Psoas muscle (tissue), 8 donors: ENCODE results near the gene EIF3J. TPM values are rescaled to one million over a fixed set of nuclear protein-coding genes. Genes with fewer than 3 reads are reported as not detected.
A peak's percentile ranks its signal among the peaks of the same experiment; 100 is the strongest.
"Not testable (repeated sequence)": the region's sequence is repeated elsewhere in the genome, so short reads cannot be mapped to it uniquely, and the experiment has no call there.

Source experiments
- ATAC-seq, 4 donors: fragments of 200-7000 bp; cut with Tn5 transposase; one replicate each; pipeline ENCODE4 v1.9.1; 2020; ENCODE audit warnings: moderate library complexity in 3 of 4, mild to moderate bottlenecking in 2 of 4
- DNase-seq, 2 donors: peaks; one replicate each; pipeline ENCODE4 v3.0.0-alpha.2; 2020
- H3K27ac ChIP-seq: fragments of 200-600 bp; one replicate; pipeline ENCODE4 v1.8.0; 2022
- H3K27me3 ChIP-seq, 3 donors: fragments of 200-600 bp in 1 of 3; one replicate each; pipeline versions ENCODE4 v1.6.1 to v1.8.0; 2013 to 2022; ENCODE audit warnings: low read length in 2 of 3, mild to moderate bottlenecking in 2 of 3, moderate library complexity in 1 of 3; ENCODE audit not compliant: insufficient read depth in 3 of 3
- H3K36me3 ChIP-seq, 2 donors: fragments of 200-600 bp in 1 of 2; one replicate each; pipeline versions ENCODE4 v1.6.1 to v1.8.0; 2013 to 2022; ENCODE audit warnings: low read depth in 1 of 2, mild to moderate bottlenecking in 1 of 2, moderate library complexity in 1 of 2; ENCODE audit not compliant: insufficient read depth in 1 of 2
- H3K4me1 ChIP-seq: fragments of 200-600 bp; one replicate; pipeline ENCODE4 v1.8.0; 2022
- H3K4me3 ChIP-seq: fragments of 200-600 bp; one replicate; pipeline ENCODE4 v1.8.0; 2022; ENCODE audit warnings: mild to moderate bottlenecking
- H3K9me3 ChIP-seq: fragments of 200-600 bp; one replicate; pipeline ENCODE4 v1.8.0; 2022
- WGBS, 3 donors: extraction: QIAGEN DNeasy Blood & Tissue Kit; methylation state at CpG; one replicate each; pipeline versions ENCODE4 v1.1.6 to v1.1.7; 2013; 5-methylcytosine and 5-hydroxymethylcytosine counted together
- intact Hi-C, 2 donors: fragments of 100-400 bp; cut with DNase I; formaldehyde crosslinking; loops; one replicate each; pipeline versions ENCODE4 v1.11.0 to v1.14.2; 2022
- polyA plus RNA-seq, 3 donors: library from polyadenylated mRNA; stranded (reverse); fragments of 200-250 nt; gene quantifications; one replicate each; pipeline ENCODE4 v1.2.3, GENCODE V29; 2013
- total RNA-seq, 4 donors: library from RNA; stranded (reverse); fragmentation: NEBNext Ultra II Directional in 2 of 4; extraction: Animal tissue kit (Norgen Biotek cat#: 25700) in 2 of 4; gene quantifications; one replicate each; pipeline versions ENCODE4 v1.2.1 to v1.2.4, GENCODE V29; 2021 to 2023
- TF ChIP-seq, protein P1 (sequence below): fragments of 200-600 bp; IDR thresholded peaks from one replicate; pipeline ENCODE4 v1.8.0; 2022; ENCODE audit warnings: antibody characterized with exemption
- donor health status: healthy with polysubstance abuse.
- donor health status: DM: no; HTN: no; CAD: no; lungs with moderate emphysema.
- donor health status: Bipolar disorder and iron deficiency.
- donor health status: healthy.
- donor health status: DM: yes; HTN: yes; CAD: no.
- donor health status: DM: no; HTN: no; CAD: no.
- donor health status: DM: no; HTN: no; CAD: no.
- donor health status: DM: yes; HTN: yes; CAD: no.

EIF3J gene
- total and polyA plus RNA-seq, 7 donors, result 123 to 238 (median 213) TPM

DNA sequence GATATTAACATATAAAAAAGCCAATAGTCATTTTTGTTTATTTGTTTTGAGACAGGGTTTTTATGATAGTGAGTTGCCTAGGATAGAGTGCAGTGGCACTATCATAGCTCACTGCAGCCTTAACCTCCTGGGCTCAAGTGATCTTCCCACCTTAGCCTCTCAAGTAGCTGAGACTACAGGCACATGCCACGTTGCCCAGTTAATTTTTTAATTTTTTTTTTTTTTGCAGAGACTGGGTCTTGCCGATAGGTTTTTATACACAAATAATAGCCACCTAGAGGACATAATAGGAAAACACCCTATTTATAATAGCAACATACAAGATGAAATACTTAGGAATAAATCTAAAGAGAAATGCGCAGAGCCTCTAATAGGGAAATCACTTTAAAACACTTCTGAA, 13.3 kb downstream of the EIF3J start:
- Histone ChIP-seq H3K36me3 (peaks cover 4 to 54% of the 10 kb centered on the region in 2 donors), H3K9me3 (no peaks in the 10 kb centered on the region), H3K4me3 (no peak overlapping the region), H3K27ac (no peak overlapping the region), H3K4me1 (peaks cover 34% of the 10 kb centered on the region), H3K27me3 (no peaks in the 10 kb centered on the region)
- TF ChIP-seq, protein P1, sequence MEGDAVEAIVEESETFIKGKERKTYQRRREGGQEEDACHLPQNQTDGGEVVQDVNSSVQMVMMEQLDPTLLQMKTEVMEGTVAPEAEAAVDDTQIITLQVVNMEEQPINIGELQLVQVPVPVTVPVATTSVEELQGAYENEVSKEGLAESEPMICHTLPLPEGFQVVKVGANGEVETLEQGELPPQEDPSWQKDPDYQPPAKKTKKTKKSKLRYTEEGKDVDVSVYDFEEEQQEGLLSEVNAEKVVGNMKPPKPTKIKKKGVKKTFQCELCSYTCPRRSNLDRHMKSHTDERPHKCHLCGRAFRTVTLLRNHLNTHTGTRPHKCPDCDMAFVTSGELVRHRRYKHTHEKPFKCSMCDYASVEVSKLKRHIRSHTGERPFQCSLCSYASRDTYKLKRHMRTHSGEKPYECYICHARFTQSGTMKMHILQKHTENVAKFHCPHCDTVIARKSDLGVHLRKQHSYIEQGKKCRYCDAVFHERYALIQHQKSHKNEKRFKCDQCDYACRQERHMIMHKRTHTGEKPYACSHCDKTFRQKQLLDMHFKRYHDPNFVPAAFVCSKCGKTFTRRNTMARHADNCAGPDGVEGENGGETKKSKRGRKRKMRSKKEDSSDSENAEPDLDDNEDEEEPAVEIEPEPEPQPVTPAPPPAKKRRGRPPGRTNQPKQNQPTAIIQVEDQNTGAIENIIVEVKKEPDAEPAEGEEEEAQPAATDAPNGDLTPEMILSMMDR, result peak; percentile 30
- DNase-seq (no peak), ATAC-seq (no peak)
- WGBS, 3 donors, result 37 to 45% (median 40%) methylated on average over 3 of the region's 3 CpGs
- intact Hi-C loops, result no loop called here

DNA sequence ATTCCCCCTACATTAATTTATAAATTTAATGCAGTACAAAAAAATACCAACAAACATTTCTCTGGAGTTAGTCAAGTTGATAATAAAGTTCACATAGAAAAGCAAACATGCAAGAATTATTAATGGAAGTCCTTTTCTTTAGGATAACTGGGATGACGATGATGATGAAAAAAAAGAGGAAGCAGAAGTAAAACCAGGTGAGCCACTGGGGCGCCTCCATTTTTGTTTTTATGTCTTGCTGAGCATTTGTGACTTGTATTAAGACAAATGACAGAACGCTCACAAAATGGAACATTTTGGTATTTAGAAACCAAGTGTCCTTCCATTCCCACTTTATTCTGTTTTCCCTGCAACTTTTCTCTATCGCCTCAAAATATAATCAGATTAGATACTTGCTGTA, 13.8 kb downstream of the EIF3J start:
- no peak for ATAC-seq

DNA sequence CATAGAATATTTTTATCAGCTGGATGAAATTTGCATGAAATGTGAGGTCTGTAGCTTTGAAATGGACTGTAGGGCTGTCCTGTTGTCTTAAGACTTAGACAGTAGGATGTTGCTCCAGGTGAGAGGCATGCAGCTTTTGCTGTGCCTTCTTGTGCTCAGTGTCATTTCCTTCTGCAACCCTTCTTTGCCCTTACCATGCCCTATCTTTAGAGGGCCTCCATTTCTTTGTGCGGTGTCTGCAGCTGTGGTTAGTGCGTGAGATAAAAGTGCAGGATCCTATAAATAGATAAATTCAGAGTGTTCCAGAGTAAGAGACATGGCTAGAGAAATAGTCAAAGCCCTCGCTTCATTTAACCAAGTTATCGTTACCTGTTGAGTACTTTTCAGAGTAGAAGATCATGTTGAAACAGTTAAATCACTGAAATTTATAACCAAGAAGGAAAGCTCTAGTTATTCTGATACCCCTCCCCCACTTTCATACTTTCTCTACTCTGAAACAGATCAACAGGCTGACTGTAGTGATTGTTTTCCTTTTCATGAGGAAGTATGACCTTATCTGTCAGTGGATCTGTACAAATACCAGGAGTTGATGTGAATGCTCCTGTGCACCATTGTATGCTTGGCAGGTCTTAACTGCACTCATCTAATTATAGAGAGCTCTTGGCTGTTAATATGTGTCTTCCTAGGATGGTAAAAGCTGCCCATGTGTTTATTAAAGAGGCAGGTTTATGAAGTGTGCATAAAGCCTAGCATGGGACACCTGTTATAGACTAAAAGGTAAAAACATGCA, 18.2 kb downstream of the EIF3J start:
- ATAC-seq (peak; percentile 30 to 86 (median 70)), DNase-seq (no peak)
- TF ChIP-seq, protein P1, result no peak
- Histone ChIP-seq H3K36me3 (peaks cover 16 to 95% of the 10 kb centered on the region in 2 donors), H3K9me3 (no peaks in the 10 kb centered on the region), H3K4me3 (no peak overlapping the region), H3K4me1 (peaks cover 14% of the 10 kb centered on the region), H3K27ac (peak overlapping the region; percentile 5), H3K27me3 (no peaks in the 10 kb centered on the region)
- WGBS, 3 donors, result 26 to 48% (median 42%) methylated on average over 4 of the region's 4 CpGs
- intact Hi-C loops, result no loop called here

More for the DNA sequence above, 13.8 kb downstream of the EIF3J start:
- WGBS, 3 donors, result 97% methylated on average over 4 of the region's 4 CpGs
- Histone ChIP-seq H3K4me1 (peaks cover 34% of the 10 kb centered on the region), H3K36me3 (peaks cover 8 to 59% of the 10 kb centered on the region in 2 donors), H3K27me3 (no peaks in the 10 kb centered on the region), H3K4me3 (no peak overlapping the region), H3K9me3 (no peaks in the 10 kb centered on the region), H3K27ac (no peak overlapping the region)
- TF ChIP-seq, protein P1, result no peak
- intact Hi-C loops, result no loop called here
- no peak for DNase-seq

GRCh38 chr15:44560926-44561325, 24.0 kb downstream of the EIF3J start:
- H3K27ac ChIP-seq, intact Hi-C loops: not testable (repeated sequence)
- peaks cover 16 to 100% of the 10 kb centered on the region in 2 donors for H3K36me3 ChIP-seq

DNA sequence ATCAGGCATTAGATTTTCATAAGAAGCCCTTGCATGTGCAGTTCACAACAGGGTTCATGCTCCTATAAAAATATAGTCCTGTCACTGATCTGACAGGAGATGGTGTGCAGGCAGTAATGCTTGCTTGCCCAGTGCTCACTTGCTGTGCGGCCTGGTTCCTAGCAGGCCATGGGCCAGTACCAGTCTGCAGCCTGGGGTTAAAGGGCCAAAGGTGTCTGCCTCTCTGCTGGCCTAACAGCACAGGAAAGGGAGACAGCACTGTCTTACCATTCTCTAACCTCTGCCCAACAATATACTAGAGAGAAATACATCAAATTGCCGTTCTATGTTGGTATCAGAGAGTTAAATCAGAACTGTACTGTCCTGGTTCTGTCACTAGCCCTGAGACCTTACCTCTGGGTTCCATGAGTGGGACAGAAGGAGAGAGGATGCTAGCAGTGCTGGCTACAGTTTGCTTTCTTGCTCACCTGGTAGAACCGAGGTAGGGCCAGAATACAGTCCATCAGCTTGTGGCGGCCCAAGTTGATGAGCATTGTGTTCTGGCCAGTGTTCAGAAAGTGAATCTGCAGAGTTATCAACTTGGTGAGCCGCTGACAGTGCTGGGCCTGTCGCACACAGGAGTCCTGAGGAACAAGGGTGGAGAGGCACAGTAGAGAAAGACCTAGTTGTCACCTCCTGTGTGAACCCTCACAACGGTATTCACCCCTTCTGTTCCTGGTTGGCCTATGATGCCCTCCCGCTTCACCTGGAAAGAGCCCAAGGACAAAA, 28.6 kb downstream of the EIF3J start:
- no peak overlapping the region for H3K27ac ChIP-seq
- no peaks in the 10 kb centered on the region for H3K27me3 ChIP-seq
- 98 to 99% (median 98%) methylated on average over 8 of the region's 8 CpGs for WGBS, 3 donors
- TF ChIP-seq, protein P1, result no peak
- peaks cover 5% of the 10 kb centered on the region for H3K4me1 ChIP-seq
- intact Hi-C loops, result no loop called here
- ATAC-seq, result no peak
- DNase-seq, result no peak
- no peaks in the 10 kb centered on the region for H3K9me3 ChIP-seq
- no peak overlapping the region for H3K4me3 ChIP-seq
- peaks cover 10 to 97% of the 10 kb centered on the region in 2 donors for H3K36me3 ChIP-seq

More at GRCh38 chr15:44560926-44561325, 24.0 kb downstream of the EIF3J start:
- ATAC-seq, DNase-seq, H3K27me3 ChIP-seq, H3K4me1 ChIP-seq, H3K4me3 ChIP-seq, H3K9me3 ChIP-seq: not testable (repeated sequence)
